Fibroblast of lung (primary cell): Measurements from ENCODE around the gene NUB1. TPM values are rescaled to one million over a fixed set of nuclear protein-coding genes. Genes with fewer than 3 reads are reported as not detected.
A peak's percentile ranks its signal among the peaks of the same experiment; 100 is the strongest.

ENCODE experiments used
- DNase-seq, 2 donors: peaks; one replicate each; pipeline versions ENCODE4 v3.0.0 to v3.0.0-alpha.2; 2010; ENCODE audit warnings: low read depth in 2 of 2
- H2AFZ ChIP-seq: 2 replicates; pipeline ENCODE4 v1.5.1; 2012; ENCODE audit warnings: low read length, control low read depth, inconsistent platforms
- H3K27ac ChIP-seq: 2 replicates; pipeline ENCODE4 v1.5.1; 2011; ENCODE audit warnings: low read length, control low read depth; ENCODE audit not compliant: insufficient read depth
- H3K27me3 ChIP-seq: 2 replicates; pipeline ENCODE4 v1.5.1; 2011; ENCODE audit warnings: mild to moderate bottlenecking, low read length; ENCODE audit not compliant: control insufficient read depth, insufficient read depth
- H3K36me3 ChIP-seq: 2 replicates; pipeline ENCODE4 v1.5.1; 2011; ENCODE audit warnings: low read length; ENCODE audit not compliant: control insufficient read depth, insufficient read depth
- H3K4me1 ChIP-seq: 2 replicates; pipeline ENCODE4 v1.5.1; 2011; ENCODE audit warnings: low read length; ENCODE audit not compliant: control insufficient read depth, insufficient read depth; ENCODE audit errors: extremely low read depth
- H3K4me2 ChIP-seq: 2 replicates; pipeline ENCODE4 v1.5.1; 2011; ENCODE audit warnings: low read length, control low read depth; ENCODE audit not compliant: insufficient read depth; ENCODE audit errors: extremely low read depth
- H3K4me3 ChIP-seq, 4 experiments: fragments of 200-600 bp in 1 of 4; sonication (generic) in 1 of 4; replicated peaks in 1 of 4; 2 replicates each; pipeline ENCODE4 v1.5.1; 2011 to 2016; ENCODE audit warnings: low read length in 4 of 4, low read depth in 3 of 4, mild to moderate bottlenecking in 3 of 4, control low read depth in 2 of 4, inconsistent platforms in 1 of 4, mixed read lengths in 1 of 4; ENCODE audit not compliant: insufficient read depth in 1 of 4; ENCODE audit errors: control extremely low read depth in 1 of 4
- H3K79me2 ChIP-seq: 2 replicates; pipeline ENCODE4 v1.5.1; 2012; ENCODE audit warnings: mild to moderate bottlenecking, low read length, inconsistent platforms; ENCODE audit not compliant: control insufficient read depth, insufficient read depth
- H3K9ac ChIP-seq: 2 replicates; pipeline ENCODE4 v1.5.1; 2011; ENCODE audit warnings: mild to moderate bottlenecking, low read length, control low read depth; ENCODE audit not compliant: insufficient read depth
- H3K9me3 ChIP-seq: 2 replicates; pipeline ENCODE4 v1.5.1; 2012; ENCODE audit warnings: low read depth, low read length; ENCODE audit not compliant: control insufficient read depth, insufficient read depth
- H4K20me1 ChIP-seq: 2 replicates; pipeline ENCODE4 v1.5.1; 2011; ENCODE audit warnings: low read length; ENCODE audit not compliant: control insufficient read depth, insufficient read depth; ENCODE audit errors: extremely low read depth
- EZH2 ChIP-seq: IDR thresholded peaks from 2 replicates; pipeline ENCODE4 v1.5.1; 2012; ENCODE audit warnings: low read length, control low read depth, mild to moderate bottlenecking; ENCODE audit errors: missing control alignments
- polyA minus RNA-seq: library from RNA; depleted of rRNA, polyadenylated mRNA; stranded (reverse); fragments of >200 nt; gene quantifications from 2 replicates; pipeline ENCODE4 v1.2.3, GENCODE V29; 2011; ENCODE audit warnings: low replicate concordance
- polyA plus RNA-seq, 2 donors: library from polyadenylated mRNA; depleted of rRNA in 1 of 2; stranded (reverse) in 1 of 2; unstranded in 1 of 2; fragments of >200 nt; gene quantifications; 2 replicates each; pipeline ENCODE4 v1.2.1, GENCODE V29; 2011 to 2012; ENCODE audit warnings: missing spikeins in 1 of 2
- total RNA-seq: library from RNA; depleted of rRNA; stranded (reverse); fragments of >200 nt; gene quantifications from 2 replicates; pipeline ENCODE4 v1.2.1, GENCODE V29; 2014
- TF ChIP-seq, protein P1 (sequence below), 2 donors: IDR thresholded peaks in 1 of 2; conservative IDR thresholded peaks in 1 of 2; 1 replicate in 1 of 2; 2 replicates in 1 of 2; pipeline ENCODE4 v1.5.1; 2011 to 2012; ENCODE audit warnings: low read length in 2 of 2, control low read depth in 1 of 2, inconsistent platforms in 1 of 2, low read depth in 1 of 2, mild to moderate bottlenecking in 1 of 2

The NUB1 gene, protein sequence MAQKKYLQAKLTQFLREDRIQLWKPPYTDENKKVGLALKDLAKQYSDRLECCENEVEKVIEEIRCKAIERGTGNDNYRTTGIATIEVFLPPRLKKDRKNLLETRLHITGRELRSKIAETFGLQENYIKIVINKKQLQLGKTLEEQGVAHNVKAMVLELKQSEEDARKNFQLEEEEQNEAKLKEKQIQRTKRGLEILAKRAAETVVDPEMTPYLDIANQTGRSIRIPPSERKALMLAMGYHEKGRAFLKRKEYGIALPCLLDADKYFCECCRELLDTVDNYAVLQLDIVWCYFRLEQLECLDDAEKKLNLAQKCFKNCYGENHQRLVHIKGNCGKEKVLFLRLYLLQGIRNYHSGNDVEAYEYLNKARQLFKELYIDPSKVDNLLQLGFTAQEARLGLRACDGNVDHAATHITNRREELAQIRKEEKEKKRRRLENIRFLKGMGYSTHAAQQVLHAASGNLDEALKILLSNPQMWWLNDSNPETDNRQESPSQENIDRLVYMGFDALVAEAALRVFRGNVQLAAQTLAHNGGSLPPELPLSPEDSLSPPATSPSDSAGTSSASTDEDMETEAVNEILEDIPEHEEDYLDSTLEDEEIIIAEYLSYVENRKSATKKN
- total RNA-seq (42.9 and 44.4 TPM in 2 replicates), polyA plus RNA-seq (59.4 and 77.7 TPM in 2 replicates), polyA minus RNA-seq (21.0 and 25.3 TPM in 2 replicates)
- polyA plus RNA-seq (2012): 43.6 and 54.4 TPM in 2 replicates

DNA sequence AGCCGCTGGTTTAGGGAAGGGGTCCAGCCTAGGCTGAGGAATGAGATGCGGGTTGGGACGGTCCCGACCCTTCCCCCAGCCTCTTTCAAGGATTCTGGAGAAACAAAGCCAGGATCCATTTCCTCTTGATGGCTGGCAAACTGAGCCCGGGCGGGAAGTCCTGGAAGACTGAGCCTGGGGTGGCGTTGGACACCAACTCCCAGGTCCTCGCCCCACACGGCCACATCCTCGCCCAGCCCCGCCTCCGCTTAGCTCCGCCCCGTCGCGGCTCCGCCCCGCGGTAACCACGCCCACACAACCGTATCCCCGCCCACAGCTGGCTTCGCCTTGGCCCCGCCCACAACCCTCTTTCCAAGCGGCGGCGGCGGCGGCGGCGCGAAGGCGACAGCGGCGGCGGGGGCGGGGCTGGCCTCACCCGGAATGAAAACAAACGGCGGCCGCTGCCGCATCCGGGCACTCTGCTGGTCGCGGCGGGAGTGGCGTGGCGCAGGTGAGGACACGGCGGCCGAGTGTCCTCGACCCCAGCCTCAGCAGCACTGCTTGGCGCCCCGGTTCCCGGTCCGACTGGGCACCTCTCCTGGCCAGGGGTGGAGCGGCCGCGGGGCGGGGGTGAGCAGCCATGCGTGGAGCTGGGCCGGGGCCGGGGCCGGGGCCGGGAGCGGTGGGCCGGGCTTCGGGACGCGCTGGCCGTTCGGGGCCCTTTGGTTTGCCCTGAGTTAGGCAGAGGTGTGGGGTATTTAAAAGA lies at the start of gene NUB1:
TSS of gene NUB1 (plus strand) at position 456 of the 745 bp plus-strand sequence. CDS start 3,538 bp downstream, outside the sequence.
- Histone ChIP-seq H3K4me1 (no peaks in the 10 kb centered on the region), H3K9ac (peak within 1 kb of the TSS; percentile 64), H3K9me3 (no peaks in the 10 kb centered on the region), H4K20me1 (no peaks in the 10 kb centered on the region), H2AFZ (peak within 1 kb of the TSS; percentile 84), H3K36me3 (peaks cover 2% of the 10 kb centered on the region), H3K27ac (peak within 1 kb of the TSS; percentile 65), H3K79me2 (peaks cover 14% of the 10 kb centered on the region), H3K27me3 (no peaks in the 10 kb centered on the region), H3K4me2 (peak within 1 kb of the TSS; percentile 99), H3K4me3 (peak within 1 kb of the TSS; percentile 65 to 99 (median 84))
- TF ChIP-seq EZH2: no peak
- TF ChIP-seq, protein P1, sequence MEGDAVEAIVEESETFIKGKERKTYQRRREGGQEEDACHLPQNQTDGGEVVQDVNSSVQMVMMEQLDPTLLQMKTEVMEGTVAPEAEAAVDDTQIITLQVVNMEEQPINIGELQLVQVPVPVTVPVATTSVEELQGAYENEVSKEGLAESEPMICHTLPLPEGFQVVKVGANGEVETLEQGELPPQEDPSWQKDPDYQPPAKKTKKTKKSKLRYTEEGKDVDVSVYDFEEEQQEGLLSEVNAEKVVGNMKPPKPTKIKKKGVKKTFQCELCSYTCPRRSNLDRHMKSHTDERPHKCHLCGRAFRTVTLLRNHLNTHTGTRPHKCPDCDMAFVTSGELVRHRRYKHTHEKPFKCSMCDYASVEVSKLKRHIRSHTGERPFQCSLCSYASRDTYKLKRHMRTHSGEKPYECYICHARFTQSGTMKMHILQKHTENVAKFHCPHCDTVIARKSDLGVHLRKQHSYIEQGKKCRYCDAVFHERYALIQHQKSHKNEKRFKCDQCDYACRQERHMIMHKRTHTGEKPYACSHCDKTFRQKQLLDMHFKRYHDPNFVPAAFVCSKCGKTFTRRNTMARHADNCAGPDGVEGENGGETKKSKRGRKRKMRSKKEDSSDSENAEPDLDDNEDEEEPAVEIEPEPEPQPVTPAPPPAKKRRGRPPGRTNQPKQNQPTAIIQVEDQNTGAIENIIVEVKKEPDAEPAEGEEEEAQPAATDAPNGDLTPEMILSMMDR (conservative IDR thresholded peaks at IDR 0.05 in 1 of 2, IDR thresholded peaks at IDR 0.05 in 1 of 2; ENCODE audit: low read depth in 1 of 2, low read length in 2 of 2): no peak
- peak; percentile 67 to 82 for DNase-seq

DNA sequence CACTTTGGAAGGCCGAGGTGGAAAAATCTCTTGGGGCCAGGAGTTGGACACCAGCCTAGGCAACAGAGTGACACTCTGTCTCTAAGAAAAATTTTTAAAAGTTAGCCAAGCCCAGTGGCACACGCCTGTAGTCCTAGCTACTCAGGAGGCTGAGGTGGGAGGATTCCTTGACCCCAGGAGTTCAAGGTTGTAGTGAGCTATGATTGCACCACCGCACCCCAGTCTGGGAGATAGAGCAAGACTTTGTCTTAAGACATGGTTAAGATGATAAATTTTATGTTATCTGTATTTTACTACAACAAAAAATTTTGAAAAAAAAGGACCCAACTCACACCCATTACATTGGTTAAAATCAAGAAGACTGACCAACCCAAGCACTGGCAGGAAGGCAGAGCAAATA lies 48.8 kb upstream of the NUB1 start:
- no peak overlapping the region for H2AFZ ChIP-seq
- H3K27ac ChIP-seq: no peak overlapping the region
- H3K9me3 ChIP-seq: no peaks in the 10 kb centered on the region
- DNase-seq: no peak
- H3K4me2 ChIP-seq: no peak overlapping the region
- TF ChIP-seq, protein P1 (conservative IDR thresholded peaks at IDR 0.05 in 1 of 2, IDR thresholded peaks at IDR 0.05 in 1 of 2; ENCODE audit: low read depth in 1 of 2, low read length in 2 of 2): no peak
- TF ChIP-seq EZH2: no peak
- no peak overlapping the region for H3K4me3 ChIP-seq
- H3K27me3 ChIP-seq: peaks cover 22% of the 10 kb centered on the region
- H3K79me2 ChIP-seq: no peaks in the 10 kb centered on the region
- H3K36me3 ChIP-seq: no peaks in the 10 kb centered on the region
- H4K20me1 ChIP-seq: no peaks in the 10 kb centered on the region
- H3K4me1 ChIP-seq: no peaks in the 10 kb centered on the region
- H3K9ac ChIP-seq: no peak overlapping the region
